HepG2 (cell line): Measurements from ENCODE around the gene TMED6. TPM values are rescaled to one million over a fixed set of nuclear protein-coding genes. Genes with fewer than 3 reads are reported as not detected.

Source experiments
- IKZF1 ChIP-seq: fragments of 450-650 bp; IDR thresholded peaks from 2 replicates; pipeline ENCODE4 v1.7.1; 2016
- MTA3 ChIP-seq: sonication (generic); formaldehyde crosslinking; IDR thresholded peaks from 2 replicates; pipeline ENCODE4 v1.4.0; 2020; ENCODE audit warnings: missing genetic modification reagents
- NFYB ChIP-seq: sonication (generic); formaldehyde crosslinking; IDR thresholded peaks from 2 replicates; pipeline ENCODE4 v1.4.0; 2020; ENCODE audit warnings: missing genetic modification reagents
- PAXIP1 ChIP-seq: sonication (generic); formaldehyde crosslinking; conservative IDR thresholded peaks from 2 replicates; pipeline ENCODE4 v1.4.0; 2020; ENCODE audit warnings: mild to moderate bottlenecking, missing genetic modification reagents, moderate library complexity
- PRDM10 ChIP-seq: sonication (generic); formaldehyde crosslinking; IDR thresholded peaks from 2 replicates; pipeline ENCODE4 v1.4.0; 2020; ENCODE audit warnings: low read depth, missing genetic modification reagents
- SALL2 ChIP-seq: sonication (generic); formaldehyde crosslinking; IDR thresholded peaks from 2 replicates; pipeline ENCODE4 v1.8.1; 2023; ENCODE audit warnings: mild to moderate bottlenecking, missing genetic modification reagents, inconsistent platforms
- TAF15 ChIP-seq: fragments of 200-400 bp; formaldehyde crosslinking; IDR thresholded peaks from one replicate; pipeline ENCODE4 v1.6.1; 2018; ENCODE audit warnings: mild to moderate bottlenecking, low read depth, low read length; ENCODE audit not compliant: poor library complexity, severe bottlenecking
- WIZ ChIP-seq: sonication (generic); formaldehyde crosslinking; IDR thresholded peaks from 2 replicates; pipeline ENCODE4 v1.5.1; 2020; ENCODE audit warnings: mild to moderate bottlenecking, missing genetic modification reagents
- ZBTB40 ChIP-seq, 2 experiments: fragments of 450-650 bp in 1 of 2; sonication (generic) in 1 of 2; formaldehyde crosslinking in 1 of 2; IDR thresholded peaks; 2 replicates each; pipeline versions ENCODE4 v1.6.1 to v1.8.0; 2016 to 2022; ENCODE audit warnings: antibody characterized with exemption in 1 of 2, mild to moderate bottlenecking in 1 of 2, missing genetic modification reagents in 1 of 2
- ZNF772 ChIP-seq: sonication (generic); formaldehyde crosslinking; IDR thresholded peaks from 2 replicates; pipeline ENCODE4 v1.5.0; 2020; ENCODE audit warnings: mild to moderate bottlenecking, missing genetic modification reagents
- polyA plus RNA-seq, 8 experiments: library from polyadenylated mRNA; depleted of rRNA in 3 of 8; stranded (reverse) in 7 of 8; unstranded in 1 of 8; fragments of >200 nt; fragmentation: Illumina TruSeq in 4 of 8; extraction: Trizol in 4 of 8; gene quantifications; 2 replicates each; pipeline versions ENCODE4 v1.2.1 to v1.2.3, GENCODE V29; 2011 to 2016; ENCODE audit warnings: low read depth in 4 of 8, missing spikeins in 1 of 8, mixed read lengths in 1 of 8; ENCODE audit not compliant: insufficient read depth in 1 of 8
- total RNA-seq, 5 experiments: library from RNA; depleted of rRNA; stranded (reverse); fragments of >200 nt; fragmentation: Illumina TruSeq; extraction: Trizol; gene quantifications; 2 replicates each; pipeline ENCODE4 v1.2.3, GENCODE V29; 2016; ENCODE audit warnings: low read depth in 1 of 5

Gene TMED6
- total and polyA plus RNA-seq, 2 of the 13 experiments (the other 11 are each of a cell fraction or from before 2014, with no cell fraction given), result 9.8 to 14.4 TPM

- no peak for TF ChIP-seq ZBTB40 (IDR thresholded peaks at IDR 0.05)
- no peak; the same call in 1 of the 2 replicates for TF ChIP-seq ZBTB40 (CRISPR knock-in tag; IDR thresholded peaks at IDR 0.05)
- no peak for TF ChIP-seq TAF15
- no peak for TF ChIP-seq SALL2
- peak; percentile 80; the same call in 1 of the 2 replicates for TF ChIP-seq PRDM10
- TF ChIP-seq MTA3 (CRISPR knock-in tag), result no peak
- no peak; the same call in 1 of the 2 replicates for TF ChIP-seq NFYB
- TF ChIP-seq ZNF772, result peak; percentile 72
- TF ChIP-seq WIZ (CRISPR knock-in tag), result no peak
- peak; percentile 100 for TF ChIP-seq PAXIP1 (CRISPR knock-in tag)
- no peak for TF ChIP-seq IKZF1
Measured at GRCh38 chr16:69396187-69397061, 44.8 kb upstream of the TMED6 start (continued).
